Measurements from ENCODE around the gene SLC6A4.

- no peak for TF ChIP-seq CTCF (IDR thresholded peaks at IDR 0.05)
- TF ChIP-seq POLR2A (IDR thresholded peaks at IDR 0.05): no peak
Measured at GRCh38 chr17:30239089-30239462, 3.6 kb upstream of the SLC6A4 start.
